Liver (tissue), 3 donors: ENCODE results near the gene CSTPP1.

ENCODE experiments used
- EGR1 ChIP-seq, 2 donors: IDR thresholded peaks; 2 replicates each; pipeline ENCODE4 v1.6.1; 2016 to 2018; ENCODE audit warnings: antibody characterized with exemption in 2 of 2, low read depth in 2 of 2
- GABPA ChIP-seq, 2 donors: IDR thresholded peaks in 1 of 2; conservative IDR thresholded peaks in 1 of 2; 2 replicates each; pipeline ENCODE4 v1.6.1; 2016; ENCODE audit warnings: antibody characterized with exemption in 2 of 2, mild to moderate bottlenecking in 1 of 2, moderate library complexity in 1 of 2
- JUND ChIP-seq, 2 donors: IDR thresholded peaks; 2 replicates each; pipeline ENCODE4 v1.6.1; 2016; ENCODE audit warnings: antibody characterized with exemption in 2 of 2
- RAD21 ChIP-seq, 2 donors: IDR thresholded peaks; 2 replicates each; pipeline ENCODE4 v1.6.1; 2016; ENCODE audit warnings: antibody characterized with exemption in 2 of 2, mild to moderate bottlenecking in 2 of 2
- RXRA ChIP-seq, 2 donors: IDR thresholded peaks; 2 replicates each; pipeline ENCODE4 v1.6.1; 2017 to 2018; ENCODE audit warnings: antibody characterized with exemption in 2 of 2, mild to moderate bottlenecking in 1 of 2
- TF ChIP-seq, protein P1 (sequence below): fragments of 150-350 bp; IDR thresholded peaks from 2 replicates; pipeline ENCODE4 v1.5.1; 2017; ENCODE audit warnings: improper control_type of control experiment, low read depth, low read length; ENCODE audit not compliant: missing input control
- TF ChIP-seq, protein P2 (sequence below): IDR thresholded peaks from 2 replicates; pipeline ENCODE4 v1.6.1; 2016; ENCODE audit warnings: antibody characterized with exemption
- TF ChIP-seq, protein P3 (sequence below): IDR thresholded peaks from 2 replicates; pipeline ENCODE4 v1.6.1; 2016; ENCODE audit warnings: antibody characterized with exemption
- TF ChIP-seq, protein P4 (sequence below): IDR thresholded peaks from 2 replicates; pipeline ENCODE4 v1.6.1; 2016; ENCODE audit warnings: antibody characterized with exemption, mild to moderate bottlenecking
- donor health status: healthy.
- donor health status: healthy.

DNA sequence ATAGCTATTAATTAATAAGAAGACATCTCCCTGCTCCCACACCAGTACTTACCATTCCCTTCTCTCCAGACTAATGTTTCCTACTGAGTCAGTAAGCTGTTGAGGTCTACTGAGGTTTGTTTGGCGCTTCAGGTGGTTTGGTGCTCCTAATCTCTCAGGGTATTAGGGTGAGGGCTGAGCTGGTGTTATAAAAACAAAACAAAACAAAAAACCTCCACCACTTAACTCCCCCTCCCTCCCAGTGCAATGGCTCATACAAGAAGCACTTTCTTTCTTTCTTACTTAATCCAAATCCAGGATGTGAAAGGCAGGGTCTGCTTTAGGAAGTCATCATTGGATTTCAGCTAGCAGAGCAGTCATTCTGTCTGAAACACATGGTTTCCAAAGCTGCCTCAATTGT, 15.3 kb downstream of the CSTPP1 start:
- TF ChIP-seq, protein P1, sequence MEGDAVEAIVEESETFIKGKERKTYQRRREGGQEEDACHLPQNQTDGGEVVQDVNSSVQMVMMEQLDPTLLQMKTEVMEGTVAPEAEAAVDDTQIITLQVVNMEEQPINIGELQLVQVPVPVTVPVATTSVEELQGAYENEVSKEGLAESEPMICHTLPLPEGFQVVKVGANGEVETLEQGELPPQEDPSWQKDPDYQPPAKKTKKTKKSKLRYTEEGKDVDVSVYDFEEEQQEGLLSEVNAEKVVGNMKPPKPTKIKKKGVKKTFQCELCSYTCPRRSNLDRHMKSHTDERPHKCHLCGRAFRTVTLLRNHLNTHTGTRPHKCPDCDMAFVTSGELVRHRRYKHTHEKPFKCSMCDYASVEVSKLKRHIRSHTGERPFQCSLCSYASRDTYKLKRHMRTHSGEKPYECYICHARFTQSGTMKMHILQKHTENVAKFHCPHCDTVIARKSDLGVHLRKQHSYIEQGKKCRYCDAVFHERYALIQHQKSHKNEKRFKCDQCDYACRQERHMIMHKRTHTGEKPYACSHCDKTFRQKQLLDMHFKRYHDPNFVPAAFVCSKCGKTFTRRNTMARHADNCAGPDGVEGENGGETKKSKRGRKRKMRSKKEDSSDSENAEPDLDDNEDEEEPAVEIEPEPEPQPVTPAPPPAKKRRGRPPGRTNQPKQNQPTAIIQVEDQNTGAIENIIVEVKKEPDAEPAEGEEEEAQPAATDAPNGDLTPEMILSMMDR = no peak
- TF ChIP-seq, protein P2, sequence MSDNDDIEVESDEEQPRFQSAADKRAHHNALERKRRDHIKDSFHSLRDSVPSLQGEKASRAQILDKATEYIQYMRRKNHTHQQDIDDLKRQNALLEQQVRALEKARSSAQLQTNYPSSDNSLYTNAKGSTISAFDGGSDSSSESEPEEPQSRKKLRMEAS = no peak
- TF ChIP-seq, protein P3, sequence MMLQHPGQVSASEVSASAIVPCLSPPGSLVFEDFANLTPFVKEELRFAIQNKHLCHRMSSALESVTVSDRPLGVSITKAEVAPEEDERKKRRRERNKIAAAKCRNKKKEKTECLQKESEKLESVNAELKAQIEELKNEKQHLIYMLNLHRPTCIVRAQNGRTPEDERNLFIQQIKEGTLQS = no peak
- TF ChIP-seq GABPA (IDR thresholded peaks at IDR 0.05 in 1 of 2, conservative IDR thresholded peaks at IDR 0.05 in 1 of 2) (no peak), JUND (IDR thresholded peaks at IDR 0.05) (no peak), RAD21 (IDR thresholded peaks at IDR 0.05) (no peak), EGR1 (IDR thresholded peaks at IDR 0.05; ENCODE audit: low read depth in 2 of 2) (no peak), RXRA (IDR thresholded peaks at IDR 0.05) (no peak)
- TF ChIP-seq, protein P4, sequence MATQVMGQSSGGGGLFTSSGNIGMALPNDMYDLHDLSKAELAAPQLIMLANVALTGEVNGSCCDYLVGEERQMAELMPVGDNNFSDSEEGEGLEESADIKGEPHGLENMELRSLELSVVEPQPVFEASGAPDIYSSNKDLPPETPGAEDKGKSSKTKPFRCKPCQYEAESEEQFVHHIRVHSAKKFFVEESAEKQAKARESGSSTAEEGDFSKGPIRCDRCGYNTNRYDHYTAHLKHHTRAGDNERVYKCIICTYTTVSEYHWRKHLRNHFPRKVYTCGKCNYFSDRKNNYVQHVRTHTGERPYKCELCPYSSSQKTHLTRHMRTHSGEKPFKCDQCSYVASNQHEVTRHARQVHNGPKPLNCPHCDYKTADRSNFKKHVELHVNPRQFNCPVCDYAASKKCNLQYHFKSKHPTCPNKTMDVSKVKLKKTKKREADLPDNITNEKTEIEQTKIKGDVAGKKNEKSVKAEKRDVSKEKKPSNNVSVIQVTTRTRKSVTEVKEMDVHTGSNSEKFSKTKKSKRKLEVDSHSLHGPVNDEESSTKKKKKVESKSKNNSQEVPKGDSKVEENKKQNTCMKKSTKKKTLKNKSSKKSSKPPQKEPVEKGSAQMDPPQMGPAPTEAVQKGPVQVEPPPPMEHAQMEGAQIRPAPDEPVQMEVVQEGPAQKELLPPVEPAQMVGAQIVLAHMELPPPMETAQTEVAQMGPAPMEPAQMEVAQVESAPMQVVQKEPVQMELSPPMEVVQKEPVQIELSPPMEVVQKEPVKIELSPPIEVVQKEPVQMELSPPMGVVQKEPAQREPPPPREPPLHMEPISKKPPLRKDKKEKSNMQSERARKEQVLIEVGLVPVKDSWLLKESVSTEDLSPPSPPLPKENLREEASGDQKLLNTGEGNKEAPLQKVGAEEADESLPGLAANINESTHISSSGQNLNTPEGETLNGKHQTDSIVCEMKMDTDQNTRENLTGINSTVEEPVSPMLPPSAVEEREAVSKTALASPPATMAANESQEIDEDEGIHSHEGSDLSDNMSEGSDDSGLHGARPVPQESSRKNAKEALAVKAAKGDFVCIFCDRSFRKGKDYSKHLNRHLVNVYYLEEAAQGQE = no peak
